Measurements from ENCODE around the gene MAP3K7.

The MAP3K7 gene

DNA sequence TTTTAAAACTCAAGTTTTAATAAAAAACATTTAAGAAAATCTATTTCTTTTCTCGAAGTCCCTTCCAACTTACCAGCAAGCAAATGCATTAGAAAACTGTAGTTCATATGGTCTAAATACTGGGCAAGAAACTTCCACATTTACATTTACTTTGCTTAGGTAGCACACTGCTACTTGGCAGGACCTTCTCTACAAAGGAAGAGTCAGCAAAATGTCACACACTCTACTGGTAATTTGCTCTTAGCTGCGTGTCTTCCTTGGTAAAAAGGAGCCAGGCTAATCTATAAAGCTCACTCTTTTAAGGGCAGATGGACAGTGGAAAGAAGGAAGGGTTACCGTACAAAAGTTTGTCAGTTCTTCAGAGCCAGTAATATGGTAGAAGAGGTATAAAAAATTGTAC lies 45.7 kb downstream of the MAP3K7 start:
- H3K27ac ChIP-seq = no peak overlapping the region
- TF ChIP-seq, protein P1, sequence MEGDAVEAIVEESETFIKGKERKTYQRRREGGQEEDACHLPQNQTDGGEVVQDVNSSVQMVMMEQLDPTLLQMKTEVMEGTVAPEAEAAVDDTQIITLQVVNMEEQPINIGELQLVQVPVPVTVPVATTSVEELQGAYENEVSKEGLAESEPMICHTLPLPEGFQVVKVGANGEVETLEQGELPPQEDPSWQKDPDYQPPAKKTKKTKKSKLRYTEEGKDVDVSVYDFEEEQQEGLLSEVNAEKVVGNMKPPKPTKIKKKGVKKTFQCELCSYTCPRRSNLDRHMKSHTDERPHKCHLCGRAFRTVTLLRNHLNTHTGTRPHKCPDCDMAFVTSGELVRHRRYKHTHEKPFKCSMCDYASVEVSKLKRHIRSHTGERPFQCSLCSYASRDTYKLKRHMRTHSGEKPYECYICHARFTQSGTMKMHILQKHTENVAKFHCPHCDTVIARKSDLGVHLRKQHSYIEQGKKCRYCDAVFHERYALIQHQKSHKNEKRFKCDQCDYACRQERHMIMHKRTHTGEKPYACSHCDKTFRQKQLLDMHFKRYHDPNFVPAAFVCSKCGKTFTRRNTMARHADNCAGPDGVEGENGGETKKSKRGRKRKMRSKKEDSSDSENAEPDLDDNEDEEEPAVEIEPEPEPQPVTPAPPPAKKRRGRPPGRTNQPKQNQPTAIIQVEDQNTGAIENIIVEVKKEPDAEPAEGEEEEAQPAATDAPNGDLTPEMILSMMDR (IDR thresholded peaks at IDR 0.05) = no peak
- no peak for TF ChIP-seq ZFX (IDR thresholded peaks at IDR 0.05; ENCODE audit: borderline replicate concordance)

DNA sequence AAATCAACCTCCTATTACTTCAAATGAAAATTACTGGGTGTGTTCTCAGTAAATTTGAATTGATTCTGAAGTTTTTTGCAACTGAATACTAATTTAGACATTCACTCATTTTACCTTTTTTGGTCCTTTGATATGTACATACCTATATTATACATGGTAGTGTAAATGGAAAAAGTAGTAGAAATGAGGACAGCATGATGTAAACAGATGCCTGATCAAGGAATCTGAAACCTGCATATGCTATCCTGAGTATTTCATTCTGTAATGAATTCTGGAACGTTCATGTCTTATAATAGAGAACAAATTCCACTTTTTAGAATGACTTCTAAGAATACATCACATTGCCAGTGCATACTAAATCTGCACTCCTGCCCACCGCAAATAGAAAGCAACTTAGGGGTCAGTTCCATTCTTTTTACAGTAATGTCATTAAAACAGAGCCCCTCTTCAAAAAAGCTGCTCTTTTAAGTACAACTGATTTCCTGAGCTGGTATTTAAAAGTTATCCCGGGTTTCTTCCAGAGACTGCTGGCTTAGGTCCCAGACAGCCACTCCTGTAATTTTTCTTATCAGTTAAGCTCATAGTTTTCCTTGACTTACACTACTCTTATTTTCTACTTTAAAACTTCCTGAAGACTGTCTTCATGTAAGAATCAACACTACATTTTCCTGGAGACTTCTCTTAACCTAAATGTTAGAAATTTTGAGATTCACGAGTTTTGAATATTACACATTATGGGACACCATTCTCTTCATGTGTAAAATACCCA lies 48.4 kb downstream of the MAP3K7 start:
- H3K27ac ChIP-seq = no peak overlapping the region
- TF ChIP-seq, protein P1 (IDR thresholded peaks at IDR 0.05) = no peak
- TF ChIP-seq ZFX (IDR thresholded peaks at IDR 0.05; ENCODE audit: borderline replicate concordance) = no peak

DNA sequence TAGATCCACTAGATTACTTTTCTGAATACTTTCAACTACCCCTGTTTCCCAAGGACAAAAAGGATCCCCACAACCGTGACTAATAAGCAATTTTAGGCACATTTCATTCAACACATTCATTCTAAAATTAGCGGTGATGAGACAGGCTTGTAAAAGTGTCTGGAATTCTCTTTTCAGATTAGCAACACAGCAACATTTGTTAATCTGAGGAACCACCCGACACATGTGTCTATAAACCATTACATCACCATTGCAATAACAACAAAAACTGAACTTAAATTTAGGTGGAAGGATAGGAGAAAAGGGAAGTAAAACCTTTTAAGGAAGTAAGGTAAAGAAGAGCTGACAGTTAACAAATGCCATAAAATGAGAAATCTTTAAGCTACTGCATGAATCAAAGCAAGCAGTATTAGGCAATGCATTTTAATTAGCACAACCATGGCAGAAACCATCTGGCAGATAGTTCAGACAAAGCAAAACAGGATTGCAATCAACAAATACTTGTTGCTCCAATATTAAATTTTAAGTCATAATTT lies 49.1 kb downstream of the MAP3K7 start:
- TF ChIP-seq, protein P1 (IDR thresholded peaks at IDR 0.05) = no peak
- no peak for TF ChIP-seq ZFX (IDR thresholded peaks at IDR 0.05; ENCODE audit: borderline replicate concordance)
- H3K27ac ChIP-seq = no peak overlapping the region

DNA sequence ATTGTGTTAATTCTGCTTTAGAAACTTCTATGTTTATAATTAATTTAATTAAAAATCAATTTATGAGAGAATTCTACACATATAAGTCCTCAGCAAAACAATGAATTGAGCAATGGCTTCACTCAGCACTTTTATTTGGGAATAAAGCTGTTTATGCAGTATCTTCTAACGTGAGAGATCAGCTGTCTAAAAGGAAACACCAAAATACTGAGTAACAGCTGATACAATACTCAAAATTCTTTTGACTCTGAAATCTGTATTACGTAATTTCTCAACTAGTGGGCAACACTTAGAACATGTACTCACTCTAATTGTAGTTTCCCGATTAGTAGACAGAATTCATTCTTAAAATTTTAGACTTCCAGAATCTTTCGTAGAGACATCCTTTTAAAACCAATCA lies 49.8 kb downstream of the MAP3K7 start:
- no peak overlapping the region for H3K27ac ChIP-seq

DNA sequence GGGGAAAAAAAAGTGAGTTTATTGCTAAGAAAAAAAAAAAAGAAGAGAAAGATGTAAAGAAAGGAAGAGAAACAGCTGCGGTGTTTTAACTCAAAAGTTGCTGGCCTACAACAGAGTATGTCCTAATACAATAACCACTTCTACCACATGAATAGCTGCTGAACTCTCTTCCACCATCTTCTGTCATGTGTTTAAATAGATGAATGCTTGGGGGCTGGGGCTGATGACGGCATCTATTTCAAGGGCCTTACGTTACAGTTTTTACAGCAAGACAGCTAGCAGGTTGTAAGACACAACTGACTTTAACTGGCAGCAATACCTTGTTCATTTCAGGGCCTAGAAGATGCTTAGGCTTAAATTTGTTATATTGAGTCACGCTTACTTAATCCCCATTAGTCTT lies 50.4 kb downstream of the MAP3K7 start:
- no peak overlapping the region for H3K27ac ChIP-seq

More for the DNA sequence above, 49.8 kb downstream of the MAP3K7 start:
- TF ChIP-seq, protein P1 (IDR thresholded peaks at IDR 0.05) = no peak
- TF ChIP-seq ZFX (IDR thresholded peaks at IDR 0.05; ENCODE audit: borderline replicate concordance) = no peak

DNA sequence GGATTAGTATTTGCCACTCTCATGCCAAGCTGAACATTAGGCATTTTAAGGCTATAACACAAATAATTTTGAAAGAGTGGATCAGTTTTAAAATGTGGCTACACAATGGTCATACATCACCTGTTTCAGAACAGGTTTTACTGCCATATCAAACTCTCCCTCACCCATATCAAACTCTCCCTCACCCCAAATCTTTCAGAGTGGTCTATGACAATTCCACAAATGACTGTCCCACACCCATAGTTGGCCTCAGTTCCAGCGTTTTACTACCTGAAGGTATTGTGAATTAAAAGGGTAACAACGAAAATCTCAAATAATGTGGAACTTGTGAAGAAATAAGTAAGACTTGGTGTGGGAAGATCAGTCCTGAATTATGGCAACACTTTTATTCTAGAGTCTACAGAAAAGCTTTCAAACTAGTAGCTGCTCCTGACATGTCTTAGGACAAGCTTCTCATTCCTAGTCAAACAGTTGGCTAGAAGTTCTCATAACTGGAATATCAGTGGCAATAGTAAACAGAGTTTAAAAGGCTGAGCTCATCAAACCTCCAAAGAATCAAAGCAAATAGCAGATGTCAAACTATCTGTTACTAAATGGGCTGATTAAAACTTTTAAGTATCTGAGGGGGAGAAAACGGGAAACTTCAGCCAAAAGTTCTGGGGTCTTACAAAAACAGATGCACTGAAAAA lies 52.4 kb downstream of the MAP3K7 start:
- TF ChIP-seq, protein P1 (IDR thresholded peaks at IDR 0.05) = no peak
- TF ChIP-seq ZFX (IDR thresholded peaks at IDR 0.05; ENCODE audit: borderline replicate concordance) = no peak
- H3K27ac ChIP-seq = no peak overlapping the region

More for the DNA sequence above, 50.4 kb downstream of the MAP3K7 start:
- TF ChIP-seq ZFX (IDR thresholded peaks at IDR 0.05; ENCODE audit: borderline replicate concordance) = no peak
- TF ChIP-seq, protein P1 (IDR thresholded peaks at IDR 0.05) = no peak

Data from 22Rv1 (cell line).